GM18868 (cell line): Measurements from ENCODE around the gene CSF2RB.

Experiments used
- ATAC-seq: cut with Tn5 transposase; IDR thresholded peaks from one replicate; pipeline ENCODE4 v1.9.1; 2021; ENCODE audit warnings: mild to moderate bottlenecking, moderate library complexity; ENCODE audit not compliant: unreplicated experiment

The CSF2RB gene

DNA sequence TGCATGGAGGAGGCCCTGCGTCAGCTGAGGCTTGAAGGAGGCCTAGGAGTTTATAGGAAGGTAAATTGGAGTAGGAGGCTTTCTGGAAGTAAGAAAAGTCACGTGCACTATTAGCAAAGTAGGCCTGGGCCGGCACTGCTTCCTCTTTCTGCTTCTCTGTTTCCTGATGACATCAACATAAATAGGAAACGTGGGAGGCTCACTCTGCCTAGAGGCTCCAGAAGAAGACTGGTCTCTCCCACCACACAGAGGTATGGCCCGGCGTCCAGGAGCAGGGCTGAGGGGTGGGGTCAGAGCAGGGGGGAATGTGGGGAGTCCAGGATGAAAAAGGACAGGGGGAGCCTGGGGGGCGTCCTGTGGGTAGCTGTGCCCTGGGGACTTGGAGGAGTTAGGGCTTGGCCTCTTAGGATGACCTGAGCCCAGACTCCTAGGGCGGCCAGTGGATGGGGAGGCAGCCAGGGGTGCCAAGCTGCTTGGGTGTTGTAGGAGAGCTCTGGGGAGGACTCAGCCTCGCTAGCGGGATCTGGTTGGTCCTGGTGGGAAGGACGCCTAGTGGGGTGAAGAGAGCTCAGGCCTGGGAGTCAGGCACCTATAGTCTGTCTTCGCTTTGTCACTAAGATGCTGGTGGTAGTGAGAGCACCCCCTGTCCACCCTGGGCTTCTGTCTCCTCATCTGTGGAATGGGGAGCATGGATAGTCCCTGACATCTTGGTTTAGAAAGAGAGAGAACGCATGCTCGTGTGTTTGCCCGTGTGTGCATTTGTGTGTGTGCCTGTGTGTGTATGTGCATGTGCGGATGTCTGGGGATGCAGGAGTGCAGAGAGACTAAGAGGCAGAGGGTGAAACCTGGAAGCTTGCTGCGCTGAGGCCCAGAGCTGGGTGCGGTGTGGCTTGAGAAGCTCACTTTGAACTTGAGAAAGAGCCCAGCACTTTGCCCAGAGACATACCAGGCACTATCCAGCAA, at the start of gene CSF2RB:
TSS of gene CSF2RB (plus strand) at position 202 of the 963 bp plus-strand sequence. CDS start 8,580 bp downstream, outside the sequence.
- ATAC-seq = no peak

DNA sequence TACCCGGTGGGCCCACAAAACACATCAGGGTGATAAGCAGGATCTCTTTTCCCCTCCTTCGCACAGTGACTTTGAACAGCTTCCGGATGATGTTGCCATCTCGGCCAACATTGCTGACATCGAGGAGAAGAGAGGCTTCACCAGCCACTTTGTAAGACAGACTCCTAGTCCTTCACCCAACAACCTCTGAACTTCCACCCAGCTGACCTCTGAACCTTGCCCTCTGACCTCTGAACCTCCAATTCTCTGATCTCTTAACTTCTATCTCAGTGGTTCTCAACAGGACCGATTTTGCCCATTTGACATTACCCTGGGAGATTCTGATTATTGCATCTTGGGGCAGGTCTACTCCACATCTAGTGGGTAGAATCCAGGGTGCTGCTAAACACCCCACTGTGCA, 49.4 kb upstream of the CSF2RB start:
- no peak for ATAC-seq

DNA sequence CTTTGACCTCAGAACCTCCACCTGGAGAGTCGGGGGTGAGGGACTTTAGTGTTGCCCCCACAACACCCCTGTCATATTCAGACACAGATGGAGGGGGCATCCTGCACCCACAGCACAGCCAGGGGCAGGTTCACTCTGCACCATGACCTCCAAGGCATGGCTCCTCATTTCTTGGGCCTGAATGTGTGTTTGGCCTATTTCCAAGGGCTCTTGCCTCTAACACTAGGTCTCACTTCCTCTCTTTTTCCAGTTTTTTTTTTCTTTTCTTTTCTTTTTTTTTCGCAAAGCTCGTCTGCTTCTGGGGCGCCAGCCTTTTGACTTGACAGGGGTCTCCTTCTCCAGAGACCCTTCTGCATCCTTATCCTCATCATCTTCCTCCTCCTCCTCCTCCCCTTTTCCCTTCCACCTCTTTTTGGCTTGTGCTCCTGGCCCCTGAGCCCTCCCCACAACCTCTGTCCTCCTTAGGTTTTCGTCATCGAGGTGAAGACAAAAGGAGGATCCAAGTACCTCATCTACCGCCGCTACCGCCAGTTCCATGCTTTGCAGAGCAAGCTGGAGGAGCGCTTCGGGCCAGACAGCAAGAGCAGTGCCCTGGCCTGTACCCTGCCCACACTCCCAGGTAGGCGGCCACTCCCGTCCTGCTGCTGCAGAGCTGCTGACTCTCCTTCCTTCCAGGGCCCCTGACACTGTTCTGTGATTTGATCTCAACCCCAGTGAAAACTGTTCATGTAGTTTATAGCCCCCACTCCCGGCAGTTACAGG, 48.8 kb upstream of the CSF2RB start:
- ATAC-seq = no peak

DNA sequence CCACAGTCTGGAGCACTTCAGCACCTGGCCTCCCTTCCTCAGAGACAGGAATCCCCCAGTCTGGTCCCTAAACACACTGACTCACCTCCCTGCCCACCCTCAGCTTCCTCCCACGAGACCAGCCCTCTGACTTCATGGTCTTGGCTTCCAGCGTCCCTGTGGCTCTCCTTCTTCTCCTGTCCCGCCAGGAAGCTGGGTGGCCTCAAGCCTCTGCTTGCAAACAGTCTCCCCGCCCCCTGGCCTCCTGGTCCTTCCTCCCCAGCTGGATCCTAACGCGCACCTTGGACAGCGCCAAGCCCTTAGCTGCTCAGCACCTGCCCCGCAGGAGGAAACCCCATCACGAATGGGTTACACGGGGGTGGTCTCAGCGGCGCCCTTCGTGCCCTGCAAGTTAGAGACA, 48.1 kb upstream of the CSF2RB start:
- ATAC-seq = no peak

DNA sequence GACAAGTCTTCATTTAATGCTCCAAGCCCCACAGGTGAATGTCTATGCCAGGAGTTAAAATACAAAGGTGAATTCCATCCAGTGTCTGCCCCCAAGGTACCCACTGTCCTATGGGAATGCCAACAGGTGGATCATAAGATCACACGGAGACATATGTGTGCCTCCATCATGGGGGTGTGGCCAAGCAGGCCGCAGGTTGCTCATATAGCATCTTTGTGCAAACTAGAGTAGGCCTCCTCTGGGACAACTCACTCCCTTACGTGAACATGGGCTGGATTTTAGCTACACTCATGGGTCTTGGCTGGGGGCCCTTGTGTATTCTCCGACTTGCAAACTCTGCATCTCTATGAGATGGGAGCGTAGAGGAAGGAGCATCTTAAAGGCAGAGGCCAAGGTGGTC, 45.7 kb upstream of the CSF2RB start:
- no peak for ATAC-seq

DNA sequence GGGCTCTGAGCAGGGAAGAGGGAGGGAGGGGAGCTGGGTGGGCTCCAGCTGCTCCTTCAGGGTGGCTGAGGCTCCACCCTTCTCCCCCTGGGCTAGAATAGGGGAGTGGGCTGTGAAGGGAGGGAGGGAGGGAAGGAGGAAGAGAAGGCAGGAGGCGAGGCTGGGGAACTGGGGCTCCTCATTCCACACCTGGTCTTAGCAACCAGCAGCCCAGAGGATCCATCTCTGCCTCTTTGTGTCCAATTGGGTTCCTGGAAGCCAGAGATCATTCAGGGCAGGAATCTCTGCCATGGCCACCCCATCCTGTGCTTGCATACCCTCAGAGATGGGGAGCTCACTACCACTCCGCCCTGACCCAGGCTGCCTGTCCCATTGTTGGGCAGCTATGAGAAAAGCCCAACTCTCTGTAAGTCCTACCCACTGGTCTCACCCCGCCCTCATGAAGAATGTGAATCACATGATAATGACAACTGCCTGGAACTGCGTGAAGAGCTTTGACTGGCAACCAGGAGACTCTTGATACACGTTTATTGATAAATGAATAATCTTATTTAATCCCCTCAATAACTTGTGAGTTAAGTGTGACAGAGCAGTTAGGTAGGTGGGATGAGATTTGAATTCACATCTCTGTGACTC, 44.8 kb upstream of the CSF2RB start:
- ATAC-seq = no peak

DNA sequence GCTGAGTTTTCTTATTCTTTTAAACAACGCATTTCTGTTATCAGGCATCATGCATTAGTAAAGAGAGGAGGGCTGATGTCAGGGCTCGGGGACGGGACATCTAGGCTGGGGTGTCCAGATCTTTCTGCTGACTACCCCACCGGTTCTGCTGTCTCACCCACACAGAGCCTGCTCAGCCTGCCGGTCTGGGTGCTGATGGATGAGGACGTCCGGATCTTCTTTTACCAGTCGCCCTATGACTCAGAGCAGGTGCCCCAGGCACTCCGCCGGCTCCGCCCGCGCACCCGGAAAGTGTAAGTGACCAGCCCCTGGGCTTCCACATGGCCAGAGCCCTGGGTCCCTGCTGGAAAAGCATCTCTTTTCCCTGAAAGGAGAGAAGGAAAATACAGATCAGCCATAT, 43.2 kb upstream of the CSF2RB start:
- ATAC-seq = no peak

DNA sequence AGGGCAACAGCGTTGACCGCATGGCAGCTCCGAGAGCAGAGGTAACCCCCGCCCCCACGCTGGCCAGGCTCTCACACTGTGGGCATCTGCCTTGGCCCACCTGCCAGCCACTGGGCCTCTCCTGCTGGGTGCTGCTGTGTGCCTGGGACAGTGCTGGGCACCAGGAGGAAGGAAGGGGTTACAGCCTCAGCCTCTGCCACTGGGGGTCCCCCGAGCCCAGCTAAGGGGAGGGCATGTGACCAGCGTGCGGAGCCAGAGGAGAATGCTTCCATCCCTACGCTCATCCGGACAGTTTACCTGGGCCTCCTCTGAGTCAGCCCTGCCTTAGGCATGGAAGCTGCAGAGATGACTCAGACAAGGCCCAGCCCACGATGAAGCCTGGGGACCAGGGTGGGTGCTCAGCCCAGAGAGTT, 41.8 kb upstream of the CSF2RB start:
- ATAC-seq = no peak

DNA sequence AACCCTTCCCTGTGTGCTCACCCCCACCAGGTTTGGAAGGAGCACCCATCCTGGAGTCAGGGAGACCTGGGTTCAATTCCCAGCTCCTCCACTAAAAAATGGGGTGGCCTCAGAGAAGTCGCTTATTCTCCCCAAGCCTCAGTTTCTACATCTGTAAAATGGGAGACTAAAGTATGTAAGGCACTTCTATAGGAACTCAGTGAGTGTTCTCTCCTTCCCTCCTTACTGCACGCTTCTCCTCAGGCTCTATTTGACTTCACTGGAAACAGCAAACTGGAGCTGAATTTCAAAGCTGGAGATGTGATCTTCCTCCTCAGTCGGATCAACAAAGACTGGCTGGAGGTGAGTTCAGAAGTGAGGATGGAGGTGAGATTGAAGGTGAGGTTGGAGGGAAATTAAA, 41.3 kb upstream of the CSF2RB start:
- no peak for ATAC-seq

DNA sequence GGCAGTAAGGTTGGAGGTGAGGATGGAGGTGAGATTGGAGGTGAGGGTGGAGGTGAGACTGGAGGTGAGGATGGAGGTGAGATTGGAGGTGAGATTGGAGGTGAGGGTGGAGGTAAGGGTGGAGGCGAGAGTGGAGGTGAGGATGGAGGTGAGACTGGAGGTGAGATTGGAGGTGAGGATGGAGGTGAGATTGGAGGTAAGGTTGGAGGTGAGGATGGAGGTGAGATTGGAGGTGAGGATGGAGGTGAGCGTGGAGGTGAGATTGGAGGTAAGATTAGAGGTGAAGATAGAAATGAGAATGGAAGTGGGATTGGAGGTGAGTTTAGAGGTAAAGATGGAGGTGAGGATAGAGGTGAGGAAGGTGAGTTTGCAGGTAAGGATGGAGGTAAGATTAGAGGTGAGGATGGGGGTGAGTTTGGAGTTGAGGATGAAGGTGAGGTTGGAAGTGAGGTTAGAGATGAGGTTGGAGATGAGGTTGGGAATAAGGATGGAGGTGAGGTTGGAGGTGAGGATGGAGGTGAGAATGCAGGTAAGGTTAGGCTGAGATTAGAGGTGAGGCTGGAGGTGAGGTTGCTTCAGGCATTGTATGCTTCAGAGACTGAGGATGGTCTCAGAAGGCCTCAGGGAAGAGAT, 40.4 kb upstream of the CSF2RB start:
- ATAC-seq = no peak

DNA sequence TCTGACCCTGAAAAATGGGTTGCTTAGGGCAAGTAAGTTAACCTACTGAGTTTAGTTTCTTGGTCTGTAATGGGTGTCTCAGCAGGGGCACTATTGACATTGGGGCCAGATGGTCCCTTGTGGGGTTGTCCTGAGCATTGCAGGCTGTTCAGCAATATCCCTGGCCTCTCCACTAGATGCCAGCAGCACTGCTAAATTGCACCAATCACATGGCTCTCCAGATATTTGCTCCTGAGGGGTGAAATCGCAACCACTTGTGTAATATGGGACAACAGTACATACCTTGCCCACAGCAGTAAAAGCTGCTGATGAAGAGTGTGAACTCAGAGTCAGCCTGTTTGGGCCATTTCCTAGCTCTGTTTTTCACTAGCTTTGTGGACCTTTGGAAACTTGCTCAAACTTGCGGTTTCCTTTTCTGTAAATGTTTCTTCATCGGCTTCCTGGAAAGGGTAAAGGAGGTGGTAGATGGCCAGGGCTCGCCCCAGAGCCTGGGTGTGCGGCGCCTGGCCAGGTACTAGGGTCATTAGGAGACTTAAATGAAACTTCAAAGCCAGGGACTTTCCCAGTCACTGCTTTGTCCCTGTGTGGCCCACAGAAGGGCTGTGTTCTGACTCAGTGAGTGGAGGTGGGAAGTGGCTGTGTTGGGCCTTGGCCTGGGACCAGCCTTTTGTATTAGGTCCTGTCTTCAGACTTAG, 39.7 kb upstream of the CSF2RB start:
- peak; percentile 72 for ATAC-seq

DNA sequence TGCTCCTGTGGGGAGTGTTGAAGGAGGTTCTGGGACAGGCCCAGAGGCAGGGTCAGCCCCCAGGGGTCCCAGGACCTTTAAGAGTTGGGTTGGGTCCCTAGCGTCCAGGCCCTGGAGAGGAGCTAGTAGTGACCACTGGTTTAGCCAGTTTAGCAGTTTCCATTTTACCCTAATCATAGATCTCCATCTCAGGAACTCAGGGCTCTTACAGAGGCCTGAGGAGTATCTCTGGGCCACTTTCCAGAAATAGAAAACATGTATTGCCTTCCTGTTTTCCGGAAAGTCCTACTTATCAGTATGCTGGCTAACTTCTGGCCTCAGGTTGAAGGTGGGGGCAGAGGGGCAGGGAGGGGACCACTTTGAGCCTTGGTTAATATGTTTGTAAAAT, 39.1 kb upstream of the CSF2RB start:
- no peak for ATAC-seq

DNA sequence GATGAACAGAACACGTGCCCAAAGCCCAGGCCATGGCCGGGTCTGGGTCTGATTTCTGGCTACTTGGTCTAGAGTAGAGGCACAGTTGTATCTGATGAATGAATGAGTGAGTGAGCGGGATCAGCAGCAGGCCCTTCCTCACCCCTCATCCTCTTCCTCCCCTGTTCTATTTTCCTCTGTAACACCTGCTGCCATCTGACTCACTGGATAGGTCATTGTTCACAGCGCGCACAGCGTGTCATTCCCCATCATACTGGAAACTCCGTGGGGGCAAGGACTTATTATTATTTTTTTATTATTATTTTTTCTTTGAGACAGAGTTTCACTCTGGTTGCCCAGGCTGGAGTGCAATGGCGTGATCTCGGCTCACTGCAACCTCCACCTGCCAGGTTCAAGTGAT, 38.7 kb upstream of the CSF2RB start:
- no peak for ATAC-seq

DNA sequence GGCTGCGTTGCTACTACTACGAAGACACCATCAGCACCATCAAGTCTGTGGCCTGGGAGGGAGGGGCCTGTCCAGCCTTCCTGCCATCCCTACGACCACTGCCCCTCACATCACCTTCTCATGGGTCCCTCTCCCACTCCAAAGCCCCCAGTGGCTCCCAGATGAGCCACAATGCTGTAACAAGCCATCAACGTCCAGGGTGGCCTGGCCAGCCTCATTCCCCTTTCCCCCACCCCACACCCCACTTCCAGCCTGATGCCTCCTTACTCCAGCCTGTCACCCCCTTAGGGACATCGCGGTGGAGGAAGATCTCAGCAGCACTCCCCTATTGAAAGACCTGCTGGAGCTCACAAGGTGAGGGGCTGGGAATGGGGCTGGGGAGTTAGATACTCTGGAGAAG, 37.7 kb upstream of the CSF2RB start:
- ATAC-seq = no peak

DNA sequence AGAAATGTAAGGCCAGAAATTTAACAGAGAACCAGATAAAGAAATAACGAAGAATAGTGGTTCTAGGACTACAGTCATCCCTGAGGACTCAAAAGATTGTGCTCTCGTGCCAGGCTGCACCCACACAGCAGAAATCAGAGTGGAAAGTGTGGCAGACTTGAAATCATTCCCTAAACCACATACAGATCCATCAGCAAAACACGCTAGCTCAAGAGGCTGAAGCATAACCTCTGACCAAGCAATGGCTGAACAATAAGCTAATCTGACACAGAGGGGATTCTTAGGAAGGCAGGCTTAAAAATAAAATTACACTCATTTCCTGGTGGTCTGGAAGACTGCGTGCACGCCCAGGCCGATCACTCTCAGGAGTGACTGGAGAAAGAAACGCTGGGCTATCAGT, 33.7 kb upstream of the CSF2RB start:
- ATAC-seq = no peak

DNA sequence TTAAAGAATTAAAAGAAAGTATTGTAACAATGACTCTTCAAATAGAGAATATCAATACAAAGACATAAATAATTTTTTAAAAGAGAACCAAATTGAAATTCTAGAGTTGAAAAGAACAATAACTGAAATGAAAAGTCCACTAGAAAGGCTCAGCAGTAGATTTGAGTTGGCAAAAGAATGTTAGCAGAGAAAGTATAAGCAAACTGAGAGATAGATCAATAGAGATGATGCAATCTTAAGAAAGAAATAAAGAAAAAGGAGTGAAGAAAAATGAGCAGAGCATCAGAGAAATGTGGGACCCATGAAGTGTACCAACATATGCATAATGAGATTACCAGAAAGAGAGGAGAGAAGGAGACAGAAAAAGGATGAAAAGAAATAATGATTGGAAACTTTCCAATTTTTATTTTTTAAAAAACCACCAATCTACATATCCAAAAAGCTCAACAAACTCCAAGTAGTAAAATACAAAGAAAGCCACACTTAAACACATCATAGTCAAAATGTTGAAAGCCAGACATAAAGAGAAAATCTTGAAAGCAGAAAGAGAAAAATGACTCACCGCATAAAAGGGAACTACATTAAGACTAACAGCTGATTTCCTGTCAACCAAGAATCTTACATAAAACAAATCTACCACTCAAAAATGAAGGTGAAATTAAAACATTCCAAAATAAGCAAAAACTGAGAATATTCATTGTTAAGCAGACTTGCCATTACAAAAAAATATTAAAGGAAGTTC, 31.8 kb upstream of the CSF2RB start:
- ATAC-seq = no peak

DNA sequence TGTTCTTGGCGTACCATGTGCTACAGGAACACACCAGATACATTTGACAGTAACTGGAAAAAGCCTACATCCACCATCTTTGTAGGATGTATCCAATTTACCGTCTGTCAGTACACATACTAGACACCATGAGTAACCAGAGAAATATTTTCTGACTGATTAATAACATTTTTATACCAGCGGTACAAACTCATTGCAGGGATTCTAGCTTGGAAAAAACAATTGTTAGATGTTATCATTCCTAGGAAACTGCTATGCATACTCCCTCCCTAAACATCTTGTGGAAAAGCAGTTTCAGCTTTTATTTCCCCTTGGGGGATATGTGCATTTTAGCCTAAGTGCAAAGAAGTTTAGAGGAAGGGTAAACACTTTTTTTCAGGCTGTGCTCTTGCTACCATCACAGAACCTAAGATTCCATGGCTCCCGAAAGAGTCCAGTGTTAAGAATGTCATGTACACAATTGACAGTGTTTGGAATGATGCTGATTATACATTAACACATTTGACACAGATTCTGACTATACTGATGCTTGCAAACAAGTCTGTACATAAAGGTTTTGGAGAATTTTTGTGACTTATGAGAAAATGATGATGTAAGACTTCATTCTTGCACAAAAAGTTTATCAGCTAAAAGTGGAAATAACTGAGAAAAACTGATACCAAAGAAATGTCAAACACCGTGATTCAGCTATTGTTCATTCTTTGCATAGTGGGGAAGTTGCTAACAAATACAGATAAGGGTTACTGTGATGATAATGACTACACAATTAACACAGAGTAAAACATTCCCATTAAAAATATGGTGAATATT, 28.9 kb upstream of the CSF2RB start:
- no peak for ATAC-seq

DNA sequence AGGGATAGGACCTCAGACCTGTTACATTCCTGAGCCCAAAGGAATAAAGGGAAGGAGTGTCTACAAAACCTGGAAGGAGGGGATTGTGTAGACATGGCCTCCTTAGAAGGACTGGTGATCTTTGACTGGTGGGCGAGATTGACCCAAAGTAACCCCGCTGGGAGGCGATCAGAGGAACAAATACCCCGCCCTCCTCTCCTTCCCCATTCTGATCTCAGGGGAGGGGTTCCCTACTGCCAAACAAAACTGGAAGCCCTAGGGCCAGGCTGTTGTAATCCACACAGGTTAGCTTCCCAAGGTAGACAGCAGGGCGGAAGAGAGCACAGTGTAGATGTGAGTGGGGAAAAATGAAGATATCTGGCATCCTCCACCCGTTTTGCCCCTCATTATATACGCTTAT, 28.0 kb upstream of the CSF2RB start:
- no peak for ATAC-seq

DNA sequence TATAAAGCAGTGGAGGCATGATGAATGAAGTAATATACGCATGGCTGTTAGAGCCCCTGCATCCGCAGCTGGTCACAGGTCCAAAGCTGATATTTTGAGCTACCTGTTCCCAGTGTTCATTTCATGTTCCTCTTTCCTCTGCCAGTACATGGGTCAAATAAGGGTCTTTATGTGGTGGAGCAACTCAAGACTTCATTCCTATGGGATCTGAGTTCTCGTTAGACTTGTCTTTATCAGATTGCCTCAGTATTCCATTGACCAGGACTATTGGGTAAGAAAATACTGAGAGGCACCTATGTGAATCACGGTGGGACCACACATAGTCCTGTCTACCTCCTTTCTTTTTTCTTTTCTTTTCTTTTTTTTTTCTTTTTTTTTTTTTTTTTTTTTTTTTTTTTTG, 27.4 kb upstream of the CSF2RB start:
- ATAC-seq = no peak
